HepG2 (cell line): ENCODE results near the gene SPRED2. TPM values are rescaled to one million over a fixed set of nuclear protein-coding genes. Genes with fewer than 3 reads are reported as not detected.
A peak's percentile ranks its signal among the peaks of the same experiment; 100 is the strongest.

Source experiments
- GLI4 ChIP-seq: sonication (generic); formaldehyde crosslinking; IDR thresholded peaks from 2 replicates; pipeline ENCODE4 v1.5.1; 2020; ENCODE audit warnings: missing genetic modification reagents, mild to moderate bottlenecking, moderate library complexity, borderline replicate concordance
- MLLT10 ChIP-seq: sonication (generic); formaldehyde crosslinking; IDR thresholded peaks from 2 replicates; pipeline ENCODE4 v1.4.0; 2020; ENCODE audit warnings: missing genetic modification reagents
- POLR2A ChIP-seq, 2 experiments: IDR thresholded peaks; 2 replicates each; pipeline ENCODE4 v1.6.1; 2011; ENCODE audit warnings: low read depth in 2 of 2, low read length in 2 of 2, mild to moderate bottlenecking in 1 of 2, moderate library complexity in 1 of 2; ENCODE audit not compliant: insufficient read depth in 1 of 2
- SAP130 ChIP-seq: IDR thresholded peaks from 2 replicates; pipeline ENCODE4 v1.6.1; 2016; ENCODE audit warnings: low read depth
- ZBTB7B ChIP-seq: sonication (generic); formaldehyde crosslinking; IDR thresholded peaks from 2 replicates; pipeline ENCODE4 v1.4.0; 2020; ENCODE audit warnings: missing genetic modification reagents
- ZNF17 ChIP-seq: sonication (generic); formaldehyde crosslinking; IDR thresholded peaks from 2 replicates; pipeline ENCODE4 v1.5.0; 2020; ENCODE audit warnings: mild to moderate bottlenecking, missing genetic modification reagents
- ZNF263 ChIP-seq: sonication (generic); formaldehyde crosslinking; IDR thresholded peaks from 2 replicates; pipeline ENCODE4 v1.4.0; 2020; ENCODE audit warnings: missing genetic modification reagents
- ZNF44 ChIP-seq: sonication (generic); formaldehyde crosslinking; IDR thresholded peaks from 2 replicates; pipeline ENCODE4 v1.5.1; 2020; ENCODE audit warnings: mild to moderate bottlenecking, missing genetic modification reagents
- polyA plus RNA-seq, 8 experiments: library from polyadenylated mRNA; depleted of rRNA in 3 of 8; stranded (reverse) in 7 of 8; unstranded in 1 of 8; fragments of >200 nt; fragmentation: Illumina TruSeq in 4 of 8; extraction: Trizol in 4 of 8; gene quantifications; 2 replicates each; pipeline versions ENCODE4 v1.2.1 to v1.2.3, GENCODE V29; 2011 to 2016; ENCODE audit warnings: low read depth in 4 of 8, missing spikeins in 1 of 8, mixed read lengths in 1 of 8; ENCODE audit not compliant: insufficient read depth in 1 of 8
- total RNA-seq, 5 experiments: library from RNA; depleted of rRNA; stranded (reverse); fragments of >200 nt; fragmentation: Illumina TruSeq; extraction: Trizol; gene quantifications; 2 replicates each; pipeline ENCODE4 v1.2.3, GENCODE V29; 2016; ENCODE audit warnings: low read depth in 1 of 5
- TF ChIP-seq, protein P1 (sequence below): sonication (generic); formaldehyde crosslinking; IDR thresholded peaks from 2 replicates; pipeline ENCODE4 v1.4.0; 2020; ENCODE audit warnings: missing genetic modification reagents
- TF ChIP-seq, protein P2 (sequence below): IDR thresholded peaks from 2 replicates; pipeline ENCODE4 v1.6.1; 2012; ENCODE audit warnings: inconsistent platforms
- TF ChIP-seq, protein P3 (sequence below): sonication (generic); formaldehyde crosslinking; IDR thresholded peaks from 2 replicates; pipeline ENCODE4 v1.4.0; 2020; ENCODE audit warnings: mild to moderate bottlenecking, missing genetic modification reagents
- TF ChIP-seq, protein P4 (sequence below): sonication (generic); formaldehyde crosslinking; IDR thresholded peaks from 2 replicates; pipeline ENCODE4 v1.5.1; 2020; ENCODE audit warnings: mild to moderate bottlenecking, missing genetic modification reagents, moderate library complexity
- TF ChIP-seq, protein P5 (sequence below): sonication (generic); formaldehyde crosslinking; IDR thresholded peaks from 2 replicates; pipeline ENCODE4 v1.4.0; 2020; ENCODE audit warnings: missing genetic modification reagents, mild to moderate bottlenecking, borderline replicate concordance
- TF ChIP-seq, protein P6 (sequence below): sonication (generic); formaldehyde crosslinking; IDR thresholded peaks from 2 replicates; pipeline ENCODE4; 2020; ENCODE audit warnings: missing genetic modification reagents, mild to moderate bottlenecking, borderline replicate concordance

SPRED2 gene
- total and polyA plus RNA-seq, 2 of the 13 experiments (the other 11 are each of a cell fraction or from before 2014, with no cell fraction given), result 13.0 to 37.0 TPM

DNA sequence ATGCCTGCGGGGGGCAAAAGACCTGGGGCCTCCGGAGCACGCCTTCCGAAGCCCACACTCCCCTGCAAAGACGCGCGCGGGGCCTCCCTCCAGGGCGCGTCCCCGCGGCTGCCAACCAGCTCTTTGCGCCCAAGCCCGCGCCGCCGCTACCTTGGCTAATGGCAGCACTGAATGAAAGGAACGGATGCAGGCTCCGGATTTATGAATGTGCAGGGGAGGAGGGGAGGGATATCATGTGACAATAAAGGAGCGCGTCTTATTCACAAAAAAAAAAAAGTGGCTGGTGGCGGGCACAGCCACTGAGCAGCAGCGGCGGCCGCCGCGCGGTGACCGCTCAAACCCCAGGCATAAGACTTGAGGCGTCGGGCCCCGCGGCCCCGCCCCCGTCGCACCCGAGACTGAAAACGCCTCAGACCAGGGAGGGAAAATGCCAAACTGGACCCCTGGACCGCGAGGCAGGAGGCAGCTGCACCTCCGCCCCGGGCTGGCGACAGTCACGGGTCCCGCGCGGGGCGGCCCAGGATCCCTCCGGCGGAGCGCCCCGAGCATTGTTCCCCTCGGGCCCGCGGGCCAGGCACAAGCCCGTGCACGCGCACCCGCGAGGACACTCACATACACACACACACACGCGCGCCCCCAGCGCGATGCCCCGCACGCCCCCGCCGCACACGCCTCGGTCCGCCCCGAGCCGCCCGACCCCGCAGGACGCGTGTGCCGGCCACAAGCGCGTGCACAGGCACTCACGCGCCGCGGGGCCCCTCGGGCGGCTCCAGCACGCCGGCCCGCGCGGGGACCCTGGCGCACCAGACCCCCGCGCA lies 1.6 kb downstream of the SPRED2 start (continued):
- TF ChIP-seq GLI4 (CRISPR knock-in tag) (0 out of 2 replicates have a peak, but pooled peaks have one; percentile 53), ZNF263 (CRISPR knock-in tag) (peak; percentile 24; the same call in 1 of the 2 replicates), SAP130 (CRISPR knock-in tag) (peak; percentile 54), ZNF44 (CRISPR knock-in tag) (0 out of 2 replicates have a peak, but pooled peaks have one; percentile 30), ZNF17 (CRISPR knock-in tag) (0 out of 2 replicates have a peak, but pooled peaks have one; percentile 41), MLLT10 (CRISPR knock-in tag) (no peak), POLR2A (IDR thresholded peaks at IDR 0.05; ENCODE audit: insufficient read depth in 1 of 2, low read depth in 2 of 2, low read length in 2 of 2) (peak in 1 of 2 experiments; percentile 66; a peak in 2 of 4 replicates), ZBTB7B (CRISPR knock-in tag) (peak; percentile 30; the same call in 1 of the 2 replicates)
- TF ChIP-seq, protein P1, sequence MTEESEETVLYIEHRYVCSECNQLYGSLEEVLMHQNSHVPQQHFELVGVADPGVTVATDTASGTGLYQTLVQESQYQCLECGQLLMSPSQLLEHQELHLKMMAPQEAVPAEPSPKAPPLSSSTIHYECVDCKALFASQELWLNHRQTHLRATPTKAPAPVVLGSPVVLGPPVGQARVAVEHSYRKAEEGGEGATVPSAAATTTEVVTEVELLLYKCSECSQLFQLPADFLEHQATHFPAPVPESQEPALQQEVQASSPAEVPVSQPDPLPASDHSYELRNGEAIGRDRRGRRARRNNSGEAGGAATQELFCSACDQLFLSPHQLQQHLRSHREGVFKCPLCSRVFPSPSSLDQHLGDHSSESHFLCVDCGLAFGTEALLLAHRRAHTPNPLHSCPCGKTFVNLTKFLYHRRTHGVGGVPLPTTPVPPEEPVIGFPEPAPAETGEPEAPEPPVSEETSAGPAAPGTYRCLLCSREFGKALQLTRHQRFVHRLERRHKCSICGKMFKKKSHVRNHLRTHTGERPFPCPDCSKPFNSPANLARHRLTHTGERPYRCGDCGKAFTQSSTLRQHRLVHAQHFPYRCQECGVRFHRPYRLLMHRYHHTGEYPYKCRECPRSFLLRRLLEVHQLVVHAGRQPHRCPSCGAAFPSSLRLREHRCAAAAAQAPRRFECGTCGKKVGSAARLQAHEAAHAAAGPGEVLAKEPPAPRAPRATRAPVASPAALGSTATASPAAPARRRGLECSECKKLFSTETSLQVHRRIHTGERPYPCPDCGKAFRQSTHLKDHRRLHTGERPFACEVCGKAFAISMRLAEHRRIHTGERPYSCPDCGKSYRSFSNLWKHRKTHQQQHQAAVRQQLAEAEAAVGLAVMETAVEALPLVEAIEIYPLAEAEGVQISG (CRISPR knock-in tag), result peak; percentile 13
- TF ChIP-seq, protein P2, sequence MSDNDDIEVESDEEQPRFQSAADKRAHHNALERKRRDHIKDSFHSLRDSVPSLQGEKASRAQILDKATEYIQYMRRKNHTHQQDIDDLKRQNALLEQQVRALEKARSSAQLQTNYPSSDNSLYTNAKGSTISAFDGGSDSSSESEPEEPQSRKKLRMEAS, result peak; percentile 49; the same call in 1 of the 2 replicates
- TF ChIP-seq, protein P3, sequence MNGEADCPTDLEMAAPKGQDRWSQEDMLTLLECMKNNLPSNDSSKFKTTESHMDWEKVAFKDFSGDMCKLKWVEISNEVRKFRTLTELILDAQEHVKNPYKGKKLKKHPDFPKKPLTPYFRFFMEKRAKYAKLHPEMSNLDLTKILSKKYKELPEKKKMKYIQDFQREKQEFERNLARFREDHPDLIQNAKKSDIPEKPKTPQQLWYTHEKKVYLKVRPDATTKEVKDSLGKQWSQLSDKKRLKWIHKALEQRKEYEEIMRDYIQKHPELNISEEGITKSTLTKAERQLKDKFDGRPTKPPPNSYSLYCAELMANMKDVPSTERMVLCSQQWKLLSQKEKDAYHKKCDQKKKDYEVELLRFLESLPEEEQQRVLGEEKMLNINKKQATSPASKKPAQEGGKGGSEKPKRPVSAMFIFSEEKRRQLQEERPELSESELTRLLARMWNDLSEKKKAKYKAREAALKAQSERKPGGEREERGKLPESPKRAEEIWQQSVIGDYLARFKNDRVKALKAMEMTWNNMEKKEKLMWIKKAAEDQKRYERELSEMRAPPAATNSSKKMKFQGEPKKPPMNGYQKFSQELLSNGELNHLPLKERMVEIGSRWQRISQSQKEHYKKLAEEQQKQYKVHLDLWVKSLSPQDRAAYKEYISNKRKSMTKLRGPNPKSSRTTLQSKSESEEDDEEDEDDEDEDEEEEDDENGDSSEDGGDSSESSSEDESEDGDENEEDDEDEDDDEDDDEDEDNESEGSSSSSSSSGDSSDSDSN (CRISPR knock-in tag), result peak; percentile 55; the same call in 1 of the 2 replicates
- TF ChIP-seq, protein P4, sequence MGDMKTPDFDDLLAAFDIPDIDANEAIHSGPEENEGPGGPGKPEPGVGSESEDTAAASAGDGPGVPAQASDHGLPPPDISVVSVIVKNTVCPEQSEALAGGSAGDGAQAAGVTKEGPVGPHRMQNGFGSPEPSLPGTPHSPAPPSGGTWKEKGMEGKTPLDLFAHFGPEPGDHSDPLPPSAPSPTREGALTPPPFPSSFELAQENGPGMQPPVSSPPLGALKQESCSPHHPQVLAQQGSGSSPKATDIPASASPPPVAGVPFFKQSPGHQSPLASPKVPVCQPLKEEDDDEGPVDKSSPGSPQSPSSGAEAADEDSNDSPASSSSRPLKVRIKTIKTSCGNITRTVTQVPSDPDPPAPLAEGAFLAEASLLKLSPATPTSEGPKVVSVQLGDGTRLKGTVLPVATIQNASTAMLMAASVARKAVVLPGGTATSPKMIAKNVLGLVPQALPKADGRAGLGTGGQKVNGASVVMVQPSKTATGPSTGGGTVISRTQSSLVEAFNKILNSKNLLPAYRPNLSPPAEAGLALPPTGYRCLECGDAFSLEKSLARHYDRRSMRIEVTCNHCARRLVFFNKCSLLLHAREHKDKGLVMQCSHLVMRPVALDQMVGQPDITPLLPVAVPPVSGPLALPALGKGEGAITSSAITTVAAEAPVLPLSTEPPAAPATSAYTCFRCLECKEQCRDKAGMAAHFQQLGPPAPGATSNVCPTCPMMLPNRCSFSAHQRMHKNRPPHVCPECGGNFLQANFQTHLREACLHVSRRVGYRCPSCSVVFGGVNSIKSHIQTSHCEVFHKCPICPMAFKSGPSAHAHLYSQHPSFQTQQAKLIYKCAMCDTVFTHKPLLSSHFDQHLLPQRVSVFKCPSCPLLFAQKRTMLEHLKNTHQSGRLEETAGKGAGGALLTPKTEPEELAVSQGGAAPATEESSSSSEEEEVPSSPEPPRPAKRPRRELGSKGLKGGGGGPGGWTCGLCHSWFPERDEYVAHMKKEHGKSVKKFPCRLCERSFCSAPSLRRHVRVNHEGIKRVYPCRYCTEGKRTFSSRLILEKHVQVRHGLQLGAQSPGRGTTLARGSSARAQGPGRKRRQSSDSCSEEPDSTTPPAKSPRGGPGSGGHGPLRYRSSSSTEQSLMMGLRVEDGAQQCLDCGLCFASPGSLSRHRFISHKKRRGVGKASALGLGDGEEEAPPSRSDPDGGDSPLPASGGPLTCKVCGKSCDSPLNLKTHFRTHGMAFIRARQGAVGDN (CRISPR knock-in tag), result peak; percentile 85
- TF ChIP-seq, protein P5, sequence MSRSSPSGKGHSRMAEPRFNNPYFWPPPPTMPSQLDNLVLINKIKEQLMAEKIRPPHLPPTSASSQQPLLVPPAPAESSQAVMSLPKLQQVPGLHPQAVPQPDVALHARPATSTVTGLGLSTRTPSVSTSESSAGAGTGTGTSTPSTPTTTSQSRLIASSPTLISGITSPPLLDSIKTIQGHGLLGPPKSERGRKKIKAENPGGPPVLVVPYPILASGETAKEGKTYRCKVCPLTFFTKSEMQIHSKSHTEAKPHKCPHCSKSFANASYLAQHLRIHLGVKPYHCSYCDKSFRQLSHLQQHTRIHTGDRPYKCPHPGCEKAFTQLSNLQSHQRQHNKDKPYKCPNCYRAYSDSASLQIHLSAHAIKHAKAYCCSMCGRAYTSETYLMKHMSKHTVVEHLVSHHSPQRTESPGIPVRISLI (CRISPR knock-in tag), result peak; percentile 81; the same call in 1 of the 2 replicates
- TF ChIP-seq, protein P6, sequence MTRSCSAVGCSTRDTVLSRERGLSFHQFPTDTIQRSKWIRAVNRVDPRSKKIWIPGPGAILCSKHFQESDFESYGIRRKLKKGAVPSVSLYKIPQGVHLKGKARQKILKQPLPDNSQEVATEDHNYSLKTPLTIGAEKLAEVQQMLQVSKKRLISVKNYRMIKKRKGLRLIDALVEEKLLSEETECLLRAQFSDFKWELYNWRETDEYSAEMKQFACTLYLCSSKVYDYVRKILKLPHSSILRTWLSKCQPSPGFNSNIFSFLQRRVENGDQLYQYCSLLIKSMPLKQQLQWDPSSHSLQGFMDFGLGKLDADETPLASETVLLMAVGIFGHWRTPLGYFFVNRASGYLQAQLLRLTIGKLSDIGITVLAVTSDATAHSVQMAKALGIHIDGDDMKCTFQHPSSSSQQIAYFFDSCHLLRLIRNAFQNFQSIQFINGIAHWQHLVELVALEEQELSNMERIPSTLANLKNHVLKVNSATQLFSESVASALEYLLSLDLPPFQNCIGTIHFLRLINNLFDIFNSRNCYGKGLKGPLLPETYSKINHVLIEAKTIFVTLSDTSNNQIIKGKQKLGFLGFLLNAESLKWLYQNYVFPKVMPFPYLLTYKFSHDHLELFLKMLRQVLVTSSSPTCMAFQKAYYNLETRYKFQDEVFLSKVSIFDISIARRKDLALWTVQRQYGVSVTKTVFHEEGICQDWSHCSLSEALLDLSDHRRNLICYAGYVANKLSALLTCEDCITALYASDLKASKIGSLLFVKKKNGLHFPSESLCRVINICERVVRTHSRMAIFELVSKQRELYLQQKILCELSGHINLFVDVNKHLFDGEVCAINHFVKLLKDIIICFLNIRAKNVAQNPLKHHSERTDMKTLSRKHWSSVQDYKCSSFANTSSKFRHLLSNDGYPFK, result 0 out of 2 replicates have a peak, but pooled peaks have one; percentile 43
